OCI-LY7 (cell line): Measurements from ENCODE around the gene ARHGEF12.

Source experiments
- EZH2phosphoT487 ChIP-seq: fragments of 200-600 bp; sonication (generic); IDR thresholded peaks from 2 replicates; pipeline ENCODE4 v1.6.1; 2018; ENCODE audit warnings: low read depth, borderline replicate concordance, mild to moderate bottlenecking, mixed run types, antibody characterized with exemption, low read length, moderate library complexity, mixed read lengths
- TF ChIP-seq, protein P1 (sequence below): fragments of 200-600 bp; sonication (generic); conservative IDR thresholded peaks from 2 replicates; pipeline ENCODE4 v1.5.1; 2014; ENCODE audit warnings: mild to moderate bottlenecking, antibody characterized with exemption, low read length, moderate library complexity, mixed read lengths

DNA sequence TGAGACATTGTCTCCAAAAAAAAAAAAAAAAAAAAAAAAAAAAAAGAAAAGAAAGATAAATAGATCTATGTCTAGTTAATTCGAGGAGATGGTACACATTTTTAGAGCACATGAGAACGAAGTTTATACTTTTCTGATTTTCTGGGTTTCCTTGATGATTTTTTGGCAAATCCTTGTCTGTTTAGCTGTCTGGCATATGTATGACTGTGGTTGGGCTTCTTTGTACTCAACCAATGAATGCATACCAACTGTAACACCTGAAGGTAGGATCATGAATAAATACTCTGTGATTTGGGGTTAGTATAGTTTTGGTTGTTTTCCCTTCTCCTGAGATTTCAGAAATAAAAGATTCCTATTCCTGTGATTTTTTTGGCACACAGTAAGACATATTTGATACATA, 63.1 kb downstream of the ARHGEF12 start:
- TF ChIP-seq, protein P1, sequence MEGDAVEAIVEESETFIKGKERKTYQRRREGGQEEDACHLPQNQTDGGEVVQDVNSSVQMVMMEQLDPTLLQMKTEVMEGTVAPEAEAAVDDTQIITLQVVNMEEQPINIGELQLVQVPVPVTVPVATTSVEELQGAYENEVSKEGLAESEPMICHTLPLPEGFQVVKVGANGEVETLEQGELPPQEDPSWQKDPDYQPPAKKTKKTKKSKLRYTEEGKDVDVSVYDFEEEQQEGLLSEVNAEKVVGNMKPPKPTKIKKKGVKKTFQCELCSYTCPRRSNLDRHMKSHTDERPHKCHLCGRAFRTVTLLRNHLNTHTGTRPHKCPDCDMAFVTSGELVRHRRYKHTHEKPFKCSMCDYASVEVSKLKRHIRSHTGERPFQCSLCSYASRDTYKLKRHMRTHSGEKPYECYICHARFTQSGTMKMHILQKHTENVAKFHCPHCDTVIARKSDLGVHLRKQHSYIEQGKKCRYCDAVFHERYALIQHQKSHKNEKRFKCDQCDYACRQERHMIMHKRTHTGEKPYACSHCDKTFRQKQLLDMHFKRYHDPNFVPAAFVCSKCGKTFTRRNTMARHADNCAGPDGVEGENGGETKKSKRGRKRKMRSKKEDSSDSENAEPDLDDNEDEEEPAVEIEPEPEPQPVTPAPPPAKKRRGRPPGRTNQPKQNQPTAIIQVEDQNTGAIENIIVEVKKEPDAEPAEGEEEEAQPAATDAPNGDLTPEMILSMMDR = no peak
- no peak for TF ChIP-seq EZH2phosphoT487
